H1 (cell line): Measurements from ENCODE around the gene DCP1B. TPM values are rescaled to one million over a fixed set of nuclear protein-coding genes. Genes with fewer than 3 reads are reported as not detected.

Experiments used
- CTCF ChIA-PET: fragments of 300-600 bp; sonication (Branson Sonifier 250); formaldehyde crosslinking; loops from one replicate; lab custom pipeline; 2021; ENCODE audit not compliant: partially characterized antibody; lab: Charles Lee
- POLR2A ChIA-PET: fragments of 300-600 bp; sonication (Branson Sonifier 250); formaldehyde crosslinking; loops from one replicate; lab custom pipeline; 2021; ENCODE audit warnings: inconsistent platforms; ENCODE audit not compliant: partially characterized antibody; lab: Charles Lee
- DNase-seq, 2 experiments: peaks; one replicate each; pipeline versions ENCODE4 v3.0.0 to v3.0.0-alpha.2; 2010 to 2022; ENCODE audit warnings: low spot score in 2 of 2, low read depth in 1 of 2, mixed read lengths in 1 of 2
- FAIRE-seq: peaks from 2 replicates; lab custom pipeline; 2011; peaks lifted over from hg19 to GRCh38; lab: Jason Lieb, UNC
- H2AFZ ChIP-seq: 2 replicates; pipeline ENCODE4 v1.8.1; 2012; ENCODE audit warnings: low read length, inconsistent platforms
- H2AK5ac ChIP-seq: 2 replicates; pipeline ENCODE4 v1.6.1; 2013; ENCODE audit warnings: low read depth, low read length
- H2BK120ac ChIP-seq: replicated peaks from 2 replicates; pipeline ENCODE3; 2013; ENCODE audit warnings: low read depth, low read length, inconsistent platforms
- H2BK12ac ChIP-seq: 2 replicates; pipeline ENCODE4 v1.6.1; 2013; ENCODE audit warnings: low read depth, low read length
- H2BK15ac ChIP-seq: 2 replicates; pipeline ENCODE4 v1.6.1; 2013; ENCODE audit warnings: low read length
- H2BK20ac ChIP-seq: 2 replicates; pipeline ENCODE4 v1.6.1; 2013; ENCODE audit warnings: low read length
- H2BK5ac ChIP-seq: 2 replicates; pipeline ENCODE4 v1.6.1; 2013; ENCODE audit warnings: low read depth, low read length
- H3K14ac ChIP-seq: 2 replicates; pipeline ENCODE4 v1.6.1; 2013; ENCODE audit warnings: inconsistent platforms; ENCODE audit not compliant: insufficient read length
- H3K18ac ChIP-seq: 2 replicates; pipeline ENCODE4 v1.6.1; 2013; ENCODE audit warnings: low read length; ENCODE audit errors: extremely low read depth
- H3K23ac ChIP-seq: 2 replicates; pipeline ENCODE4 v1.6.1; 2013; ENCODE audit warnings: inconsistent platforms; ENCODE audit not compliant: insufficient read length
- H3K23me2 ChIP-seq: 2 replicates; pipeline ENCODE4 v1.6.1; 2013; ENCODE audit warnings: low read depth, low read length
- H3K27ac ChIP-seq: 2 replicates; pipeline ENCODE4 v1.6.1; 2011; ENCODE audit warnings: low read depth, low read length, inconsistent platforms
- H3K27me3 ChIP-seq, 4 experiments: replicated peaks in 1 of 4; 1 replicate in 1 of 4; 2 replicates in 3 of 4; pipeline versions ENCODE4 v1.6.1 to v1.8.1; 2011 to 2013; ENCODE audit warnings: low read length in 3 of 4, mild to moderate bottlenecking in 3 of 4, inconsistent platforms in 2 of 4, mixed read lengths in 2 of 4, moderate library complexity in 1 of 4; ENCODE audit not compliant: control insufficient read depth in 3 of 4, insufficient read depth in 3 of 4; ENCODE audit errors: extremely low read depth in 1 of 4
- H3K36me3 ChIP-seq, 4 experiments: 2 replicates each; pipeline versions ENCODE4 v1.6.1 to v1.8.1; 2011 to 2013; ENCODE audit warnings: mild to moderate bottlenecking in 4 of 4, low read length in 3 of 4, moderate library complexity in 2 of 4, control low read depth in 1 of 4, inconsistent platforms in 1 of 4; ENCODE audit not compliant: insufficient read depth in 4 of 4, control insufficient read depth in 2 of 4
- H3K4ac ChIP-seq: replicated peaks from 2 replicates; pipeline ENCODE3; 2013; ENCODE audit warnings: low read length, low read depth, mixed read lengths, inconsistent platforms; ENCODE audit not compliant: insufficient read length
- H3K4me1 ChIP-seq, 4 experiments: replicated peaks in 1 of 4; 1 replicate in 1 of 4; 2 replicates in 3 of 4; pipeline versions ENCODE4 v1.6.1 to v1.8.1; 2011 to 2013; ENCODE audit warnings: low read length in 3 of 4, inconsistent platforms in 2 of 4, mixed read lengths in 1 of 4; ENCODE audit not compliant: insufficient read depth in 4 of 4, control insufficient read depth in 3 of 4
- H3K4me2 ChIP-seq, 2 experiments: 2 replicates each; pipeline versions ENCODE4 v1.6.1 to v1.8.1; 2011 to 2013; ENCODE audit warnings: low read depth in 2 of 2, low read length in 2 of 2, control low read depth in 1 of 2, inconsistent platforms in 1 of 2, mild to moderate bottlenecking in 1 of 2; ENCODE audit not compliant: insufficient read depth in 1 of 2
- H3K4me3 ChIP-seq, 4 experiments: fragments of 200-600, 300-600 bp in 1 of 4; sonication (generic), shearing (Covaris generic), sonication (Bioruptor Twin) in 1 of 4; 2 replicates each; pipeline versions ENCODE4 v1.5.1 to v1.8.1; 2011 to 2016; ENCODE audit warnings: low read length in 4 of 4, low read depth in 3 of 4, control low read depth in 2 of 4, inconsistent platforms in 2 of 4, mild to moderate bottlenecking in 2 of 4, mixed read lengths in 1 of 4, moderate library complexity in 1 of 4; ENCODE audit not compliant: insufficient read depth in 2 of 4; ENCODE audit errors: extremely low read depth in 1 of 4
- H3K56ac ChIP-seq: replicated peaks from 2 replicates; pipeline ENCODE3; 2013; ENCODE audit warnings: low read depth, mild to moderate bottlenecking, mixed read lengths, low read length, inconsistent platforms; ENCODE audit not compliant: insufficient read length
- H3K79me1 ChIP-seq: 2 replicates; pipeline ENCODE4 v1.6.1; 2013; ENCODE audit warnings: low read depth, low read length, control low read depth
- H3K79me2 ChIP-seq, 2 experiments: 2 replicates each; pipeline versions ENCODE4 v1.6.1 to v1.8.1; 2012 to 2013; ENCODE audit warnings: low read length in 2 of 2, mild to moderate bottlenecking in 2 of 2, inconsistent platforms in 1 of 2; ENCODE audit not compliant: insufficient read depth in 2 of 2, control insufficient read depth in 1 of 2
- H3K9ac ChIP-seq, 4 experiments: replicated peaks in 1 of 4; 1 replicate in 1 of 4; 2 replicates in 3 of 4; pipeline versions ENCODE4 v1.6.1 to v1.8.1; 2011 to 2013; ENCODE audit warnings: low read depth in 3 of 4, low read length in 3 of 4, control low read depth in 2 of 4, mild to moderate bottlenecking in 2 of 4, moderate library complexity in 2 of 4, inconsistent platforms in 1 of 4; ENCODE audit errors: extremely low read depth in 1 of 4
- H3K9me3 ChIP-seq, 2 experiments: 2 replicates each; pipeline versions ENCODE4 v1.6.1 to v1.8.1; 2012 to 2013; ENCODE audit warnings: mild to moderate bottlenecking in 2 of 2, moderate library complexity in 2 of 2, control low read depth in 1 of 2, inconsistent platforms in 1 of 2, low read depth in 1 of 2, low read length in 1 of 2, mixed read lengths in 1 of 2; ENCODE audit not compliant: insufficient read depth in 2 of 2
- H4K20me1 ChIP-seq, 2 experiments: replicated peaks in 1 of 2; 2 replicates each; pipeline versions ENCODE3 to v1.8.1; 2011 to 2013; ENCODE audit warnings: inconsistent platforms in 2 of 2, low read length in 2 of 2, mild to moderate bottlenecking in 1 of 2; ENCODE audit not compliant: insufficient read depth in 2 of 2, control insufficient read depth in 1 of 2
- H4K5ac ChIP-seq: 2 replicates; pipeline ENCODE4 v1.6.1; 2013; ENCODE audit warnings: low read length, low read depth, mixed read lengths, inconsistent platforms; ENCODE audit not compliant: insufficient read length
- H4K8ac ChIP-seq: 2 replicates; pipeline ENCODE4 v1.8.0; 2013; ENCODE audit warnings: mild to moderate bottlenecking, moderate library complexity, low read length, inconsistent platforms; ENCODE audit not compliant: insufficient read depth; ENCODE audit errors: extremely low read depth
- H4K91ac ChIP-seq: replicated peaks from 2 replicates; pipeline ENCODE3; 2013; ENCODE audit warnings: low read length, mixed read lengths, inconsistent platforms; ENCODE audit not compliant: insufficient read length
- ASH2L ChIP-seq: fragments of 200-600, 300-600 bp; sonication (generic); IDR thresholded peaks from one replicate; pipeline ENCODE4 v1.7.1; 2017; ENCODE audit warnings: low read length
- BACH1 ChIP-seq: IDR thresholded peaks from 2 replicates; pipeline ENCODE4 v1.6.1; 2012; ENCODE audit warnings: low read length, improper control_type of control experiment
- BCL11A ChIP-seq, 2 experiments: IDR thresholded peaks; one replicate each; pipeline ENCODE4 v1.6.1; 2011; ENCODE audit warnings: low read depth in 2 of 2, low read length in 2 of 2, mild to moderate bottlenecking in 2 of 2
- FOSL1 ChIP-seq: IDR thresholded peaks from 2 replicates; pipeline ENCODE4 v1.6.1; 2011; ENCODE audit warnings: mild to moderate bottlenecking, low read depth, low read length, moderate library complexity; ENCODE audit not compliant: insufficient read depth
- GABPA ChIP-seq: IDR thresholded peaks from 2 replicates; pipeline ENCODE4 v1.6.1; 2011; ENCODE audit warnings: mild to moderate bottlenecking, low read length, moderate library complexity, borderline replicate concordance; ENCODE audit not compliant: insufficient read depth
- NANOG ChIP-seq: IDR thresholded peaks from 2 replicates; pipeline ENCODE4 v1.6.1; 2011; ENCODE audit warnings: low read length, low read depth, mild to moderate bottlenecking, inconsistent platforms; ENCODE audit not compliant: insufficient read depth, poor library complexity, severe bottlenecking
- SIRT6 ChIP-seq: IDR thresholded peaks from one replicate; pipeline ENCODE4 v1.7.1; 2012; ENCODE audit warnings: low read length, inconsistent platforms
- SIX5 ChIP-seq: IDR thresholded peaks from 2 replicates; pipeline ENCODE4 v1.6.1; 2011; ENCODE audit warnings: mild to moderate bottlenecking, low read depth, low read length
- TBP ChIP-seq: IDR thresholded peaks from 2 replicates; pipeline ENCODE4 v1.6.1; 2011; ENCODE audit warnings: low read depth, low read length, improper control_type of control experiment
- WGBS, 2 experiments: shearing (Covaris generic) in 1 of 2; methylation state at CpG; one replicate each; pipeline versions ENCODE4 v1.1.6 to v1.1.7; 2013 to 2015; ENCODE audit warnings: low lambda C conversion rate in 2 of 2, mixed read lengths in 2 of 2, inconsistent platforms in 1 of 2, low coverage in 1 of 2, missing lambda C conversion rate in 1 of 2; ENCODE audit not compliant: insufficient replicate concordance in 2 of 2, insufficient coverage in 1 of 2, insufficient read length in 1 of 2; ENCODE audit errors: extremely low coverage in 1 of 2, missing lambda C conversion rate in 1 of 2; 5-methylcytosine and 5-hydroxymethylcytosine counted together
- polyA plus RNA-seq, 7 experiments: library from polyadenylated mRNA; depleted of rRNA in 3 of 7; stranded (reverse) in 5 of 7; unstranded in 2 of 7; fragments of >200 nt in 5 of 7; fragments of 200-250 nt in 2 of 7; gene quantifications; 1 replicate in 5 of 7; 2 replicates in 1 of 7; 4 replicates in 1 of 7; pipeline versions ENCODE4 v1.2.1 to v1.2.3, GENCODE V29; 2011 to 2013; ENCODE audit warnings: missing spikeins in 2 of 7, mixed read lengths in 2 of 7
- total RNA-seq: library from RNA; stranded (reverse); fragmentation: NEBNext Ultra II Directional; extraction: Animal tissue kit (Norgen Biotek cat#: 25700); gene quantifications from 2 replicates; pipeline ENCODE4 v1.2.1, GENCODE V29; 2021

The DCP1B gene
- total and polyA plus RNA-seq, 2 of the 8 experiments (the other 6 are each of a cell fraction or from before 2014, with no cell fraction given) = 14.8 to 29.0 TPM

DNA sequence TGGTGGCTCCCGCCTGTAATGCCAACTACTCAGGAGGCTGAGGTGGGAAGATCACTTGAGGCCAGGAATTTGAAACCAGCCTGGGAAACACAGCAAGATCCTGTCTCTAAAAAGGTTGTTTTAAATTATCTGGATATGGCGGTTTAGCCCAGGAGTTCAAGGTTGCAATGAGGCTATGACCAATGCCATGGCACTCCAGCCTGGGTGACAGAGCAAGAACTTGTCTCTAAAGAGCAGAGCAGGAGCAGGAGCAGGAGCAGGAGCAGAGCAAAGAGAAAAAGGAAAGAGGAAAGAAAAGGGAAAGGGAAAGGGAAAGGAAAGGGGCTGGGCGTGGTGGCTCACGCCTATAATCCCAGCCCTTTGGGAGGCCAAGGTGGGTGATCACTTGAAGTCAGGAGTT is 15.1 kb downstream of the DCP1B start:
- H3K23ac ChIP-seq = no peak overlapping the region
- no peak overlapping the region for H3K9ac ChIP-seq
- no peaks in the 10 kb centered on the region for H4K20me1 ChIP-seq
- H3K18ac ChIP-seq = no peak overlapping the region
- no peak overlapping the region for H3K14ac ChIP-seq
- H3K79me1 ChIP-seq = no peaks in the 10 kb centered on the region
- TF ChIP-seq FOSL1 = no peak
- no peak for TF ChIP-seq BCL11A (IDR thresholded peaks at IDR 0.05; ENCODE audit: low read depth in 2 of 2, low read length in 2 of 2)
- TF ChIP-seq NANOG = no peak
- TF ChIP-seq ASH2L = no peak
- TF ChIP-seq GABPA = no peak
- no peak for TF ChIP-seq TBP
- TF ChIP-seq BACH1 = no peak
- TF ChIP-seq SIRT6 = no peak
- no peak for TF ChIP-seq SIX5
- H3K79me2 ChIP-seq = peaks cover 0 to 2% of the 10 kb centered on the region in 2 experiments; a peak in 1 of 4 replicates
- peaks cover 0 to 37% (median 10%) of the 10 kb centered on the region in 4 experiments; a peak in 3 of 8 replicates for H3K36me3 ChIP-seq
- DNase-seq = no peak
- FAIRE-seq = no peak
- H4K8ac ChIP-seq = no peak overlapping the region
- no peak overlapping the region for H2BK15ac ChIP-seq
- H3K4me2 ChIP-seq = no peak overlapping the region
- H2BK20ac ChIP-seq = no peak overlapping the region
- H3K4me1 ChIP-seq = peaks cover 0 to 4% (median 1%) of the 10 kb centered on the region in 4 experiments; a peak in 4 of 7 replicates
- H4K91ac ChIP-seq = no peak overlapping the region
- peaks cover 3% of the 10 kb centered on the region in 2 experiments; a peak in 1 of 4 replicates for H3K9me3 ChIP-seq
- ChIA-PET POLR2A (no interaction called here), CTCF (no interaction called here)
- no peaks in the 10 kb centered on the region for H3K27me3 ChIP-seq
- no peak overlapping the region for H2AFZ ChIP-seq
- H2BK5ac ChIP-seq = no peak overlapping the region
- no peak overlapping the region for H3K56ac ChIP-seq
- H2BK12ac ChIP-seq = no peak overlapping the region
- H3K4ac ChIP-seq = no peak overlapping the region
- 96% methylated on average over 4 of the region's 4 CpGs; no CpG with 5 or more reads in 1 of the 2 experiments for WGBS, 2 experiments
- no peak overlapping the region for H2AK5ac ChIP-seq
- no peak overlapping the region for H3K4me3 ChIP-seq
- no peak overlapping the region for H4K5ac ChIP-seq
- H3K27ac ChIP-seq = no peak overlapping the region
- no peak overlapping the region for H2BK120ac ChIP-seq
- no peaks in the 10 kb centered on the region for H3K23me2 ChIP-seq
